WERI-Rb-1 (cell line): ENCODE results near the gene DOK4.

Experiments used
- DNase-seq: peaks from one replicate; pipeline ENCODE4 v3.0.0-alpha.2; 2020
- H3K27ac ChIP-seq: fragments of 250-450 bp; sonication (Bioruptor Pico); 2 replicates; pipeline ENCODE4 v1.5.1; 2020; ENCODE audit warnings: mild to moderate bottlenecking, moderate library complexity
- H3K27me3 ChIP-seq: fragments of 250-450 bp; sonication (Bioruptor Pico); 2 replicates; pipeline ENCODE4 v1.5.1; 2021; ENCODE audit warnings: mild to moderate bottlenecking, low read depth, moderate library complexity; ENCODE audit not compliant: insufficient read depth, severe bottlenecking
- H3K36me3 ChIP-seq: fragments of 250-450 bp; sonication (Bioruptor Pico); 2 replicates; pipeline ENCODE4 v1.5.1; 2020; ENCODE audit warnings: mild to moderate bottlenecking, moderate library complexity
- H3K4me3 ChIP-seq: 2 replicates; pipeline ENCODE4 v1.5.1; 2011; ENCODE audit warnings: low read depth, mild to moderate bottlenecking, control low read depth, low read length
- H3K9me3 ChIP-seq: fragments of 250-450 bp; sonication (Bioruptor Pico); 2 replicates; pipeline ENCODE4 v1.5.1; 2021; ENCODE audit warnings: mild to moderate bottlenecking, moderate library complexity; ENCODE audit not compliant: severe bottlenecking
- TF ChIP-seq, protein P1 (sequence below): IDR thresholded peaks from 2 replicates; pipeline ENCODE4 v1.5.1; 2011; ENCODE audit warnings: low read depth, mild to moderate bottlenecking, control low read depth, inconsistent platforms, low read length

Gene DOK4

DNA sequence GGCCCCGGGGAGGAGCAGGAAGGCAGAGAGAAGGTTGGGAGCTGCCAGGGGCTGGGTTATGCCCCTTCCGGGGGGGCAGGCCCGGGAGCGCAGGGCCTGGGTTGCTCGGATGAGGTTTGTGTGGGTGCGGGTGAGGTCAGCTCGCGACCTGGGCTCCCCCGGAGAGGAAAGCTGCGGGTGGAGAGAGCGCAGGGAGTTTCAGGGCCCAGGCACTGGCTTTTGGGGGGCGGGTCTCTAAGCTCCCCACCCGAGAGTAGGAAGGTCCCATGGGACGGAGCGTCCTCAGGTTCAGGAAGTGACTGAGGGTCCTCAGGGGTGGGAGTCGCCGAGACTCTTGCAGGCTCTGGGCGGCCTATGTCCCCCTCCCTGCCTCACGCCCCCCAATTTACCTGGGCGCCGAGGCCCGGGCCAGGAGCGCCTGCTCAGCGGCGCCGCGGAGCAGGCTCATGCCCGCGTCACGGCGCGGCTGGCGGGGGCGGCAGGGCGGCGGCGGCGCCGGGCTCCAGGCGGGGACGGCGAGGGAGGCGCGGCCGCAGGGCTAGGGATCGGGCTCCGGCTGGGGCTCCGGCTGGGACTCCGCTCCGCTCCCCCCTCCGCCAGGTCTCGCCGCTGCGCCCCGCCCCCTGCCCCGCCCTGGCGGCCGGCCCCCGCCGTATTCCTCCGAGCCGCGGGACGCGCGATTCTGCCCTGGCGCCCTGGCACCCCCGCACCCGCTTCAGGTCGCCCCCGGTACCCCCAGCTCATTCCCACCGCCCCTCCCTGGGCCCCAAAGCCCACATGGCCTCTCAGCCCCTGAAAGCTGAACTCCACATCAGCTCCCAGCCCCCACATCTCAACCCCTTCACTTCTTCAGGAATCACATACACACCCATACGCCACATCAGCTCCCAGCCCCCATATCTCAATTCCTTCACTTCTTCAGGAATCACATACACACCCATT, at the start of gene DOK4:
DOK4 (minus strand) TSS at position 578 of the 942 bp plus-strand sequence. CDS start 6,986 bp downstream, outside the sequence.
- TF ChIP-seq, protein P1, sequence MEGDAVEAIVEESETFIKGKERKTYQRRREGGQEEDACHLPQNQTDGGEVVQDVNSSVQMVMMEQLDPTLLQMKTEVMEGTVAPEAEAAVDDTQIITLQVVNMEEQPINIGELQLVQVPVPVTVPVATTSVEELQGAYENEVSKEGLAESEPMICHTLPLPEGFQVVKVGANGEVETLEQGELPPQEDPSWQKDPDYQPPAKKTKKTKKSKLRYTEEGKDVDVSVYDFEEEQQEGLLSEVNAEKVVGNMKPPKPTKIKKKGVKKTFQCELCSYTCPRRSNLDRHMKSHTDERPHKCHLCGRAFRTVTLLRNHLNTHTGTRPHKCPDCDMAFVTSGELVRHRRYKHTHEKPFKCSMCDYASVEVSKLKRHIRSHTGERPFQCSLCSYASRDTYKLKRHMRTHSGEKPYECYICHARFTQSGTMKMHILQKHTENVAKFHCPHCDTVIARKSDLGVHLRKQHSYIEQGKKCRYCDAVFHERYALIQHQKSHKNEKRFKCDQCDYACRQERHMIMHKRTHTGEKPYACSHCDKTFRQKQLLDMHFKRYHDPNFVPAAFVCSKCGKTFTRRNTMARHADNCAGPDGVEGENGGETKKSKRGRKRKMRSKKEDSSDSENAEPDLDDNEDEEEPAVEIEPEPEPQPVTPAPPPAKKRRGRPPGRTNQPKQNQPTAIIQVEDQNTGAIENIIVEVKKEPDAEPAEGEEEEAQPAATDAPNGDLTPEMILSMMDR = no peak
- H3K27me3 ChIP-seq = no peaks in the 10 kb centered on the region
- H3K4me3 ChIP-seq = peak within 1 kb of the TSS; percentile 63
- peak; percentile 76 for DNase-seq
- H3K36me3 ChIP-seq = no peaks in the 10 kb centered on the region
- H3K27ac ChIP-seq = no peak within 1 kb of the TSS; the same call in 1 of the 2 replicates
- H3K9me3 ChIP-seq = peaks cover 5% of the 10 kb centered on the region

- TF ChIP-seq, protein P1 = no peak
- Histone ChIP-seq H3K36me3 (no peaks in the 10 kb centered on the region; the same call in 1 of the 2 replicates), H3K27me3 (no peaks in the 10 kb centered on the region), H3K9me3 (no peaks in the 10 kb centered on the region), H3K4me3 (peak overlapping the region; percentile 65), H3K27ac (peak overlapping the region; percentile 71; the same call in 1 of the 2 replicates)
- peak; percentile 93 for DNase-seq
These were observed 49.5 kb upstream of the DOK4 start for GRCh38 chr16:57535680-57536305.

- peak overlapping the region; percentile 51; the same call in 1 of the 2 replicates for H3K4me3 ChIP-seq
- no peak overlapping the region for H3K27ac ChIP-seq
- TF ChIP-seq, protein P1 = no peak
- DNase-seq = peak; percentile 4
- no peaks in the 10 kb centered on the region; the same call in 1 of the 2 replicates for H3K36me3 ChIP-seq
- H3K9me3 ChIP-seq = no peaks in the 10 kb centered on the region
- no peaks in the 10 kb centered on the region for H3K27me3 ChIP-seq
These were observed 48.8 kb upstream of the DOK4 start for GRCh38 chr16:57534881-57535658.

DNA sequence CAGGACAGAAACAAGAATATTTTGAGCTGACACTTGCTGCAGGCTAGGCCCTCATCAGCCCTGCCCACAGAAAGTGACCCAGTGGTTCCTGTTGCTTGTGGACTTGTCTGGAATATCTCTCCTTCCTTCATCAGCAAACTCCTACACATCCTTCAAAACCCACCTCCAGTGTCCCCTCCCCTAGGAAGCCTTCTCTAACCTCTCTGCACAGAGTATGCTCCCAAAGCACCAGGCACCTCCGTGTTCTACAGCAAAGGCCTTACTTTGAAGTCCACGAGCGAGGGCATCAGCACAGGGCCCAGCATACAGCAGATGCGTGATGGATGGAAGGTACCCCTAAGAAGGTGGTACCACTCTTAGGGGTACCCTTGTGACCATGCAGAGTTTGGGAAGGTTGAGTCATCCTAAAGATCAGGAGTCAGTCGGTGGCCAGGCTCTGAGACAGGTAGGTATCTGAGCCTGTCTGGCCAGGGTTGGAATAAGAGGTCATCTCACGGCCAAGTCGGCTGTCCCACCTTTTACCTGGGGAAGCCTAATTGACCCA, 48.1 kb upstream of the DOK4 start:
- no peak overlapping the region for H3K4me3 ChIP-seq
- no peaks in the 10 kb centered on the region for H3K9me3 ChIP-seq
- no peak overlapping the region for H3K27ac ChIP-seq
- TF ChIP-seq, protein P1 = no peak
- no peaks in the 10 kb centered on the region; the same call in 1 of the 2 replicates for H3K36me3 ChIP-seq
- peak; percentile 0 for DNase-seq
- H3K27me3 ChIP-seq = no peaks in the 10 kb centered on the region
